T-helper 2 cell treated with Interferon-gamma antibody and Interleukin-4, amounts not matched to agents 5 μg/mL and 100 μg/mL, for 36 hours (primary cell): ENCODE data around the gene PADI6.

ENCODE experiments used
- DNase-seq: peaks from one replicate; pipeline ENCODE4 v3.0.0; 2021; ENCODE audit warnings: low spot score
- H3K27ac Mint-ChIP-seq: one replicate; pipeline ENCODE4 v1.8.0; 2021; ENCODE audit warnings: mild to moderate bottlenecking, mixed read lengths
- H3K27me3 Mint-ChIP-seq: one replicate; pipeline ENCODE4 v1.8.0; 2021; ENCODE audit warnings: low read depth, mixed read lengths
- H3K36me3 Mint-ChIP-seq: one replicate; pipeline ENCODE4 v1.8.0; 2021; ENCODE audit warnings: low read depth, mixed read lengths
- H3K4me1 Mint-ChIP-seq: one replicate; pipeline ENCODE4 v1.8.0; 2021; ENCODE audit warnings: low read depth, mixed read lengths
- H3K4me3 Mint-ChIP-seq: one replicate; pipeline ENCODE4 v1.8.0; 2022; ENCODE audit warnings: mild to moderate bottlenecking, moderate library complexity, mixed read lengths
- H3K9me3 Mint-ChIP-seq: one replicate; pipeline ENCODE4 v1.8.0; 2021; ENCODE audit warnings: mixed read lengths

Gene PADI6

GRCh38 chr1:17348593-17349234 lies 23.3 kb upstream of the PADI6 start:
- Mint-ChIP-seq H3K4me3 (no peak overlapping the region), H3K4me1 (peaks cover 2% of the 10 kb centered on the region), H3K9me3 (no peaks in the 10 kb centered on the region), H3K27me3 (no peaks in the 10 kb centered on the region), H3K27ac (no peak overlapping the region), H3K36me3 (no peaks in the 10 kb centered on the region)
- no peak for DNase-seq

DNA sequence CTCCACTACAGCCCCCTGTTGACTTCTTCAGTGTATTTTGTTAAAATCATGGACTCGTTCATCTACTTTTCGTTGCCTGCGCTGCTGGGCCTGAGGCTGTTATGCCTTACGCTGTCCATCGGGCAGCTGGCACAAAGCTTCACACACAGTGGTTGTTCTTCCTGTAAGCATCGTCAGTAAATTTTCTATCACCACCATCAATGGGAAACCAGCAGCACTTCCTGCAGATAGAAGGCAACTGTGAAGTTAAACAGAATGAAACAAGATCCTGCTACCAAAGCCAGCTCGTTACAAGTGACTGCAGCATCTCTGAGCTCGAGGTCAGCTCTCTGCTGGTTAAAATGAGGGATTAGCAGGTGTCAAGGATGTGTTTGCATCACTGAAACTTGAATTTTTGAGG lies 21.9 kb upstream of the PADI6 start:
- Mint-ChIP-seq H3K4me1 (peaks cover 2% of the 10 kb centered on the region), H3K4me3 (no peak overlapping the region), H3K27ac (no peak overlapping the region), H3K27me3 (no peaks in the 10 kb centered on the region), H3K36me3 (no peaks in the 10 kb centered on the region), H3K9me3 (no peaks in the 10 kb centered on the region)
- no peak for DNase-seq

DNA sequence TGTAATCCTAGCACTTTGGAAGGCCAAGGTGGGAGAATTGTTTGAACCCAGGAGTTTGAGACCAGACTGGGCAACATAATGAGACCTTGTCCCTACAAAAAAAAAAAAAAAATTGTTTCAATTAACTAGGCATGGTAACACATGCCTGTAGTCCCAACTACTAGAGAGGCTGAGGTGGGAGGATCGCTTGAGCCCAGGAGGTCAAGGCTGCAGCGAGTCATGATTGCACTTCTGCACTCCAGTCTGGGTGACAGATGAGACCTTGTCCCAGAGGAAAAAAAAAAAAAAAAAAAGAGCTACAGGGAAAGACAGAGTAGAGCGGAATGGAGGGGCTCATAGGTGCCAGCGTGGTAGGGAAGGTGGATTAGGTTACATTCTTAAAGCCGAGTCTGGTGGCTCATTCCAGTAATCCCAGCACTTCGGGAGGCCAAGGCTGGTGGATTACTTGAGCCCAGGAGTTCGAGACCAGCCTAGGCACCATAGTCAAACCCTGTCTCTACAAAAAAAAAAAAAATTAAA lies 21.0 kb upstream of the PADI6 start:
- DNase-seq = no peak
- Mint-ChIP-seq H3K9me3 (no peaks in the 10 kb centered on the region), H3K27me3 (no peaks in the 10 kb centered on the region), H3K4me1 (peaks cover 2% of the 10 kb centered on the region), H3K36me3 (no peaks in the 10 kb centered on the region), H3K4me3 (no peak overlapping the region), H3K27ac (no peak overlapping the region)

DNA sequence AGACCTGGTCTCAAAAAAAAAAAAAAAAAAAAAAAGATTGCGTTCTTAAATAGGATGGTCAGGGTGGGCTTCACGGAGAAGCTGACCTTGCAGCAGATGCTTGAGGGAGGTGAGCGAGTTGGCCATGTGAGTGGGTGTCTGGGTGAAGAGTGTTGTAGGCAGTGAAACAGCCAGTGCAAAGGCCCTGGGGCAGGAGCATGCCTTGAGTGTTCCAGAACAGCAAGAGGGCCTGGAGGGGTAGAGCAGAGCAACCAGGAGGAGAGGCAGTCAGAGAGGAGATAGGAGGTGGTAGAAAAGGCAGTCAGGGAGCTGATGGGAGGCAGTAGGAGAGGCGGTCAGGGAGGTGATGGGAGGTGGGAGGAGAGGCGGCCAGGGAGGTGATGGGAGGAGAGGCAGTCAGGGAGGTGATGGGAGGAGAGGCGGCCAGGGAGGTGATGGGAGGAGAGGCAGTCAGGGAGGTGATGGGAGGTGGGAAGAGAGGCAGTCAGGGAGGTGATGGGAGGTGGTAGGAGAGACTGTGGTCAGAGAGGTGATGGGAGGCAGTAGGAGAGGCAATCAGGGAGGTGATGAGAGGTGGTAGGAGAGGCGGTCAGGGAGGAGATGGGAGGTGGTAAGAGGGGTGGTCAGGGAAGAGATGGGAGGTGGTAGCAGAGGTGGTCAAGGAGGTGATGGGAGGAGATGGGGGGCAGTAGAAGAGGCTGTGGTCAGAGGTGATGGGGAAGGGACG lies 20.2 kb upstream of the PADI6 start:
- no peak for DNase-seq
- no peaks in the 10 kb centered on the region for H3K36me3 Mint-ChIP-seq
- no peaks in the 10 kb centered on the region for H3K9me3 Mint-ChIP-seq
- H3K4me3 Mint-ChIP-seq = no peak overlapping the region
- H3K27me3 Mint-ChIP-seq = no peaks in the 10 kb centered on the region
- H3K4me1 Mint-ChIP-seq = peaks cover 4% of the 10 kb centered on the region
- no peak overlapping the region for H3K27ac Mint-ChIP-seq

GRCh38 chr1:17352419-17352909 lies 19.5 kb upstream of the PADI6 start:
- Mint-ChIP-seq H3K4me3 (no peak overlapping the region), H3K36me3 (no peaks in the 10 kb centered on the region), H3K9me3 (no peaks in the 10 kb centered on the region), H3K4me1 (peaks cover 4% of the 10 kb centered on the region), H3K27ac (no peak overlapping the region), H3K27me3 (no peaks in the 10 kb centered on the region)
- no peak for DNase-seq

DNA sequence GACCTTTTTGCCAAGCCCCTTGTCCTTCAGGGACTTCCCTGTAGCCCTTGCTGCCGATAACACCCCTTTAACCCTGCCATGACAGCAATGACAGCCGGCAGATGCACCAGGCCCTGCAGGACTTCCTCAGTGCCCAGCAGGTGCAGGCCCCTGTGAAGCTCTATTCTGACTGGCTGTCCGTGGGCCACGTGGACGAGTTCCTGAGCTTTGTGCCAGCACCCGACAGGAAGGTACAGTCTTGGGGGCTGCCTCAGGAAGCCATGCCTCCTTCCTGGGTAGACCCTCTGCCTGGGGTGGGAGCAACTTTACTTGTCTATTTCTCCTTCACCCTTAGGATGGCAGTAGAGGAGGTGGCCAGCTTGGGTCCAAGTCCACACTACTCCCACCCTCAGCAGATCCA lies 16.1 kb upstream of the PADI6 start:
- H3K4me1 Mint-ChIP-seq = peaks cover 2% of the 10 kb centered on the region
- no peak for DNase-seq
- H3K36me3 Mint-ChIP-seq = no peaks in the 10 kb centered on the region
- no peak overlapping the region for H3K27ac Mint-ChIP-seq
- no peaks in the 10 kb centered on the region for H3K27me3 Mint-ChIP-seq
- no peak overlapping the region for H3K4me3 Mint-ChIP-seq
- H3K9me3 Mint-ChIP-seq = no peaks in the 10 kb centered on the region

DNA sequence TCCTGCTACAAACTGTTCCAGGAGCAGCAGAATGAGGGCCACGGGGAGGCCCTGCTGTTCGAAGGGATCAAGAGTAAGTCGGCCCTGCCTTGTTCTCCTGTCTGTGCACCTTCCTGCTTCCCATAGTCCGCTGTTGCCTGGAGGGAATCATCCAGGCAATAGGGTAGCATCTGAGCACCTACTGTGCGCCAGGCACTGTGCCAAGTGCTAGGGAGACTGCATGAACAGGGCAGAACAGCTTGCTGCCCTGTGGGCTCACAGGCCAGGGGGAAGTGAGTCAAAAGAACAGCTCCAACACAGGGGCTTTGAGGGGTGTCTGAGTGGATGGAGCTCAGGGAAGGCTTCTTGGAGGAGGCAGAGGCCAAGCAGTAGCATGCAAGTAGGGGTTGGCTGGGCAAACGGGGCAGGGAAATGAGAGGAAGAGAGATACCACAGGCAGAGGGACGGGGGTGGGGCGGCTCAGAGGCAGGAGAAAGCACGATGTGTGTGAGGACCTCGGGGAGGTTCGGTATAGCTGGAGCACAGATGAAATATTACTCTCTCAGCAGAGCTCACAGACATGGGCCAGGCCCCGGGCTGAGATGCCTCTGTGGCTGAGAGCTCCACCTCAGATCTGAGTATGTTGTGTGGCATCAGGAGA lies 15.5 kb upstream of the PADI6 start:
- Mint-ChIP-seq H3K4me1 (peaks cover 2% of the 10 kb centered on the region), H3K27me3 (no peaks in the 10 kb centered on the region), H3K36me3 (no peaks in the 10 kb centered on the region), H3K4me3 (no peak overlapping the region), H3K9me3 (no peaks in the 10 kb centered on the region), H3K27ac (no peak overlapping the region)
- DNase-seq = no peak

DNA sequence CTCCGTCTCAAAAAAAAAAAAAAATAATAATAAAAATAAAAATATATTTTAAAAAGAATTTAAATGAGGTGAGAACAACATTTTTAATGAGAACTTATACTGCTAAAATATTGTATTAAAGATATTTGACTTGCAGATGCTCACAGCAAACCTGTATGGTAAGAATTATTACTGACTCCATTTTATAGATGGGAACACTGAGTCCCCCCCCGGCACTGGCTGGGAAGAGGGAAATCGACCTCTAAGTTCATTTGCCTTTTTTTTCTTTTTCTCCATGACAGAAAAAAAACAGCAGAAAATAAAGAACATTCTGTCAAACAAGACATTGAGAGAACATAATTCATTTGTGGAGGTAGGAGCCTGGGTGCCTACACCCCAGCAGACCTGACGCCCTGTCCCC lies 13.4 kb upstream of the PADI6 start:
- H3K9me3 Mint-ChIP-seq = no peaks in the 10 kb centered on the region
- DNase-seq = no peak
- no peaks in the 10 kb centered on the region for H3K27me3 Mint-ChIP-seq
- peaks cover 2% of the 10 kb centered on the region for H3K4me1 Mint-ChIP-seq
- H3K4me3 Mint-ChIP-seq = no peak overlapping the region
- H3K27ac Mint-ChIP-seq = no peak overlapping the region
- H3K36me3 Mint-ChIP-seq = no peaks in the 10 kb centered on the region

DNA sequence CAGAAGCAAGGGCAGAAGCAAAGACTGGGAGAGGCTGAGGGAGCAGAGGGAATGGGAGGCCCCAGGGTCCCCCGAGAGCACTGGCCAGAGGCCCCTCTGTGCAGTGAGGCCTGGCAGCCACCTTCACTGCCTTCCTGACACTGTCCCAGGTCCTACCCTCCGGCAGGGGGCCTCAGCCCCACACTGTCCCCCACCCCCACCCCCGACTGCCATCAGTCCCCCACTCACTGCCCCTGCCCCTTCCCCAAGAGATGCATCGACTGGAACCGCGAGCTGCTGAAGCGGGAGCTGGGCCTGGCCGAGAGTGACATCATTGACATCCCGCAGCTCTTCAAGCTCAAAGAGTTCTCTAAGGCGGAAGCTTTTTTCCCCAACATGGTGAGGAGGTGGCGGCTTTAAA lies 13.0 kb upstream of the PADI6 start:
- H3K9me3 Mint-ChIP-seq = no peaks in the 10 kb centered on the region
- H3K4me1 Mint-ChIP-seq = peaks cover 2% of the 10 kb centered on the region
- H3K4me3 Mint-ChIP-seq = no peak overlapping the region
- H3K36me3 Mint-ChIP-seq = no peaks in the 10 kb centered on the region
- no peak overlapping the region for H3K27ac Mint-ChIP-seq
- DNase-seq = no peak
- H3K27me3 Mint-ChIP-seq = no peaks in the 10 kb centered on the region

- Mint-ChIP-seq H3K27me3 (no peaks in the 10 kb centered on the region), H3K4me1 (peaks cover 2% of the 10 kb centered on the region)
Observed at GRCh38 chr1:17359808-17360207, 12.2 kb upstream of the PADI6 start.

DNA sequence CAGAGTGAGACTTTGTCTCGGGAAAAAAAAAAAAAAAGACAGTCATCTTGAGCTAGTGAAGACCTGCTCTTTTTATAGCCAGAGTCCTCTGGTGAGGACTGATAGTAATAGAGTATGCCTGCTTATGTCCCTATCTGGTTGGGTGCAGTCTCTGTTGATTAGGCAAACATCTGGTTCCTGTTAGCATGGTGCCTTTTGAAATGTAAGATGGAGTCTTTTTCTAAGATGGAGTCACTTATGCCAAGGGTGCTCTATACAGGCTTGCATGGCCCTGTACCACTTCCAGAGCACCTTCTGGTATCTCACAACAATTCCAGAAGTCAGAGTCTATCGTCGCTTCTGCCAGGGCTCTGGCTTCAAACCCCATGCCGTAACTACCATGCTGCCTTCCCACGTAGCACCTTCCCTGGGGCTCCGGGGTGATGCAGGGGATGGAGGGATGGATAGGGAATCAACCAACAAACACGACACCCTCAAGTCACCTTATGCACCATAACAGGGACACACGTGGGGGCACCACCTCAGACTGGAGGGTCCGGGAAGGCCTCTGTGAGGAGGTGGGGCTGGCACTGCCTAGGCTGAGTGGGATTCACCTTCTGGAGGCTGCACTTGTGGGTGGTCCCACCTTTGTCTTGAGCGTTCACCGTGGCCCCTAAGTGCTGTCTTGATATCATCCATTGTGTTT lies 11.6 kb upstream of the PADI6 start:
- Mint-ChIP-seq H3K27me3 (no peaks in the 10 kb centered on the region), H3K4me3 (no peak overlapping the region), H3K4me1 (peaks cover 2% of the 10 kb centered on the region), H3K27ac (no peak overlapping the region), H3K9me3 (no peaks in the 10 kb centered on the region), H3K36me3 (no peaks in the 10 kb centered on the region)
- DNase-seq = no peak

More at GRCh38 chr1:17359808-17360207, 12.2 kb upstream of the PADI6 start:
- Mint-ChIP-seq H3K36me3 (no peaks in the 10 kb centered on the region), H3K9me3 (no peaks in the 10 kb centered on the region), H3K27ac (no peak overlapping the region), H3K4me3 (no peak overlapping the region)
- no peak for DNase-seq

- H3K27ac Mint-ChIP-seq = peak overlapping the region; percentile 20
- no peaks in the 10 kb centered on the region for H3K9me3 Mint-ChIP-seq
- no peaks in the 10 kb centered on the region for H3K36me3 Mint-ChIP-seq
- no peaks in the 10 kb centered on the region for H3K4me1 Mint-ChIP-seq
- H3K4me3 Mint-ChIP-seq = no peak overlapping the region
- H3K27me3 Mint-ChIP-seq = no peaks in the 10 kb centered on the region
- no peak for DNase-seq
Observed at GRCh38 chr1:17361687-17362086, 10.3 kb upstream of the PADI6 start.

- Mint-ChIP-seq H3K27ac (no peak overlapping the region), H3K4me1 (no peaks in the 10 kb centered on the region), H3K27me3 (no peaks in the 10 kb centered on the region), H3K4me3 (no peak overlapping the region), H3K9me3 (no peaks in the 10 kb centered on the region), H3K36me3 (no peaks in the 10 kb centered on the region)
- DNase-seq = no peak
Observed at GRCh38 chr1:17363351-17363750, 8.6 kb upstream of the PADI6 start.

- no peak for DNase-seq
- Mint-ChIP-seq H3K4me3 (no peak overlapping the region), H3K4me1 (no peaks in the 10 kb centered on the region), H3K36me3 (no peaks in the 10 kb centered on the region), H3K27ac (no peak overlapping the region), H3K9me3 (no peaks in the 10 kb centered on the region), H3K27me3 (peaks cover 2% of the 10 kb centered on the region)
Observed at GRCh38 chr1:17363771-17364170, 8.2 kb upstream of the PADI6 start.
